ENCODE results near the gene ZNF692.

Gene ZNF692

DNA sequence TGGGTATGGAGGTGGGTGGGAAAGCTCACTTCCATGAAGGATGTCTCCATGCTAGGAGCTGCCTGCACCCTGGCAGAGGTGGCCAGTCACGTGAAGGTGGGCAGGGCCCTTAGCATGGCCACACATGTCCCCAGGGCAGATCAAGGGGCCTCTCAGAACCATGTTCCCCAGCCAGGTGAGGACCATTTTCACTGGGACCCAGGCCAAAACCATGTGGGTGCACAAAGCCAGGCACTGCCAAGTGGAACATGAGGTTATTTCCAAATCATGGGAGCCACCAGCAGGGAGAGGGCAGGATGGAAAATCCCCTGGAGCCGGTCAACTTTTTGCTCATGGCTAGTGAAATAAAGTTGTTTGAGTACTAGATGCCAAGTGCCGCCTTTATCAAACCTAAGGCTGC, 9.7 kb downstream of the ZNF692 start:
- TF ChIP-seq, protein P1, sequence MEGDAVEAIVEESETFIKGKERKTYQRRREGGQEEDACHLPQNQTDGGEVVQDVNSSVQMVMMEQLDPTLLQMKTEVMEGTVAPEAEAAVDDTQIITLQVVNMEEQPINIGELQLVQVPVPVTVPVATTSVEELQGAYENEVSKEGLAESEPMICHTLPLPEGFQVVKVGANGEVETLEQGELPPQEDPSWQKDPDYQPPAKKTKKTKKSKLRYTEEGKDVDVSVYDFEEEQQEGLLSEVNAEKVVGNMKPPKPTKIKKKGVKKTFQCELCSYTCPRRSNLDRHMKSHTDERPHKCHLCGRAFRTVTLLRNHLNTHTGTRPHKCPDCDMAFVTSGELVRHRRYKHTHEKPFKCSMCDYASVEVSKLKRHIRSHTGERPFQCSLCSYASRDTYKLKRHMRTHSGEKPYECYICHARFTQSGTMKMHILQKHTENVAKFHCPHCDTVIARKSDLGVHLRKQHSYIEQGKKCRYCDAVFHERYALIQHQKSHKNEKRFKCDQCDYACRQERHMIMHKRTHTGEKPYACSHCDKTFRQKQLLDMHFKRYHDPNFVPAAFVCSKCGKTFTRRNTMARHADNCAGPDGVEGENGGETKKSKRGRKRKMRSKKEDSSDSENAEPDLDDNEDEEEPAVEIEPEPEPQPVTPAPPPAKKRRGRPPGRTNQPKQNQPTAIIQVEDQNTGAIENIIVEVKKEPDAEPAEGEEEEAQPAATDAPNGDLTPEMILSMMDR (conservative IDR thresholded peaks at IDR 0.05; ENCODE audit: low read depth, low read length) = no peak
- DNase-seq (ENCODE audit: low read depth) = no peak
- no peak overlapping the region for H3K4me3 ChIP-seq (ENCODE audit: low read length)

GRCh38 chr1:248848602-248849001, 10.3 kb downstream of the ZNF692 start:
- DNase-seq (ENCODE audit: low read depth) = no peak
- TF ChIP-seq, protein P1 (conservative IDR thresholded peaks at IDR 0.05; ENCODE audit: low read depth, low read length) = no peak
- no peak overlapping the region for H3K4me3 ChIP-seq (ENCODE audit: low read length)

- no peak for DNase-seq (ENCODE audit: low read depth)
- no peak overlapping the region for H3K4me3 ChIP-seq (ENCODE audit: low read length)
- TF ChIP-seq, protein P1 (conservative IDR thresholded peaks at IDR 0.05; ENCODE audit: low read depth, low read length) = no peak
These were observed 10.8 kb downstream of the ZNF692 start for GRCh38 chr1:248847956-248848561.

GRCh38 chr1:248847181-248847955, 11.5 kb downstream of the ZNF692 start:
- TF ChIP-seq, protein P1 (conservative IDR thresholded peaks at IDR 0.05; ENCODE audit: low read depth, low read length) = no peak
- no peak for DNase-seq (ENCODE audit: low read depth)
- H3K4me3 ChIP-seq (ENCODE audit: low read length) = no peak overlapping the region

- no peak overlapping the region for H3K4me3 ChIP-seq (ENCODE audit: low read length)
- DNase-seq (ENCODE audit: low read depth) = no peak
- TF ChIP-seq, protein P1 (conservative IDR thresholded peaks at IDR 0.05; ENCODE audit: low read depth, low read length) = no peak
These were observed 14.4 kb downstream of the ZNF692 start for GRCh38 chr1:248844526-248844925.

DNA sequence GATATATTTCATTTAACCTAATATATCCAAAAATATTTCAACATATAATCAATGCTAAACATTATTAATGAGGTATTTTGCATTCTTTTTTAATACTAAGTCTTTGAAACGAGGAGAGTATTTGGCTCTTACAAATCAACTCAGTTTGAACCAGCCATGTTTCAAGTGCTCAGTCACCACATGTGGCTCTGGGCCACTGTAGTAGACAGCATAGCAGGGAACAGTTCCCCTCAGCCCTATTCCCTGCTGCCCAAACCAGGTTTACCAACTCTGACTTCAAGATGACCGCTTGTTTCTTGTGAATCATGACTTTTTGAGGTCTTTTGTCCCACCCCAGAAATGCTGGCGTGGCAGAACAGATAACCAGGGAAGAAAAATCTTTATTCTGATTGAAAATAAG, 15.2 kb downstream of the ZNF692 start:
- TF ChIP-seq, protein P1 (conservative IDR thresholded peaks at IDR 0.05; ENCODE audit: low read depth, low read length) = no peak
- no peak for DNase-seq (ENCODE audit: low read depth)
- H3K4me3 ChIP-seq (ENCODE audit: low read length) = no peak overlapping the region

Measured in retinal pigment epithelial cell (primary cell).